Stimulated activated naive CD4-positive, alpha-beta T cell treated with Interleukin-2 at 50 U/mL for 16 hours (primary cell): Measurements from ENCODE around the gene KCNH1.
A peak's percentile ranks its signal among the peaks of the same experiment; 100 is the strongest.

ENCODE experiments used
- DNase-seq: peaks from one replicate; lab custom pipeline; 2025; lab: John Stamatoyannopoulos, UW

The KCNH1 gene

GRCh38 chr1:211133836-211134669, at the start of gene KCNH1:
TSS of gene KCNH1 (minus strand) at chr1:211134148. CDS start at chr1:211133945, 203 bp downstream.
- peak; percentile 65 for DNase-seq

GRCh38 chr1:211182746-211183145, 48.8 kb upstream of the KCNH1 start:
- no peak for DNase-seq

GRCh38 chr1:211174375-211174774, 40.4 kb upstream of the KCNH1 start:
- DNase-seq = no peak

GRCh38 chr1:211172657-211173056, 38.7 kb upstream of the KCNH1 start:
- DNase-seq = no peak

- no peak for DNase-seq
These were observed 35.4 kb upstream of the KCNH1 start for GRCh38 chr1:211169353-211169752.

GRCh38 chr1:211158866-211159265, 24.9 kb upstream of the KCNH1 start:
- no peak for DNase-seq

- no peak for DNase-seq
These were observed 21.1 kb upstream of the KCNH1 start for GRCh38 chr1:211155040-211155439.

- DNase-seq = no peak
These were observed 20.0 kb upstream of the KCNH1 start for GRCh38 chr1:211153932-211154331.

GRCh38 chr1:211148366-211148765, 14.4 kb upstream of the KCNH1 start:
- DNase-seq = no peak

- no peak for DNase-seq
These were observed 12.0 kb upstream of the KCNH1 start for GRCh38 chr1:211145944-211146343.

- no peak for DNase-seq
These were observed 1.5 kb upstream of the KCNH1 start for GRCh38 chr1:211135342-211135950.

GRCh38 chr1:211133393-211133835, 534 bp downstream of the KCNH1 start:
- DNase-seq = peak; percentile 21

GRCh38 chr1:211132721-211133392, 1.1 kb downstream of the KCNH1 start:
- DNase-seq = no peak

- DNase-seq = no peak
These were observed 4.2 kb downstream of the KCNH1 start for GRCh38 chr1:211129776-211130175.

GRCh38 chr1:211127166-211127565, 6.8 kb downstream of the KCNH1 start:
- DNase-seq = no peak

GRCh38 chr1:211126622-211127021, 7.3 kb downstream of the KCNH1 start:
- DNase-seq = no peak

- DNase-seq = no peak
These were observed 15.4 kb downstream of the KCNH1 start for GRCh38 chr1:211118407-211119102.

- DNase-seq = no peak
These were observed 19.5 kb downstream of the KCNH1 start for GRCh38 chr1:211114446-211114845.

- DNase-seq = no peak
These were observed 20.4 kb downstream of the KCNH1 start for GRCh38 chr1:211113566-211113965.

- no peak for DNase-seq
These were observed 22.6 kb downstream of the KCNH1 start for GRCh38 chr1:211111351-211111750.

GRCh38 chr1:211101481-211101880, 32.5 kb downstream of the KCNH1 start:
- DNase-seq = no peak

- no peak for DNase-seq
These were observed 34.6 kb downstream of the KCNH1 start for GRCh38 chr1:211099393-211099792.
